ENCODE data around the gene POT1.

Gene POT1

GRCh38 chr7:124930655-124931597 lies 1.3 kb upstream of the POT1 start:
- in situ Hi-C loops (cut with HindIII; ENCODE audit: low pct_unique_long_range_greater_than_20kb, low sequenced_read_pairs): no loop called here
- no peak for DNase-seq (ENCODE audit: low read depth in 1 of 2, low spot score in 1 of 2)
- TF ChIP-seq JUND (IDR thresholded peaks at IDR 0.05; ENCODE audit: low read depth): no peak

GRCh38 chr7:124930173-124930623 lies 573 bp upstream of the POT1 start:
- in situ Hi-C loops (cut with HindIII; ENCODE audit: low pct_unique_long_range_greater_than_20kb, low sequenced_read_pairs): no loop called here
- DNase-seq (ENCODE audit: low read depth in 1 of 2, low spot score in 1 of 2): no peak
- no peak for TF ChIP-seq JUND (IDR thresholded peaks at IDR 0.05; ENCODE audit: low read depth)

GRCh38 chr7:124924906-124925305 lies 4.7 kb downstream of the POT1 start:
- in situ Hi-C loops (cut with HindIII; ENCODE audit: low pct_unique_long_range_greater_than_20kb, low sequenced_read_pairs): no loop called here
- no peak for DNase-seq (ENCODE audit: low read depth in 1 of 2, low spot score in 1 of 2)
- TF ChIP-seq JUND (IDR thresholded peaks at IDR 0.05; ENCODE audit: low read depth): no peak

- in situ Hi-C loops (cut with HindIII; ENCODE audit: low pct_unique_long_range_greater_than_20kb, low sequenced_read_pairs): no loop called here
Observed at GRCh38 chr7:124922200-124922599, 7.4 kb downstream of the POT1 start.

GRCh38 chr7:124919841-124920240 lies 9.8 kb downstream of the POT1 start:
- DNase-seq (ENCODE audit: low read depth in 1 of 2, low spot score in 1 of 2): peak in 1 of 2 experiments; percentile 14
- in situ Hi-C loops (cut with HindIII; ENCODE audit: low pct_unique_long_range_greater_than_20kb, low sequenced_read_pairs): no loop called here
- TF ChIP-seq JUND (IDR thresholded peaks at IDR 0.05; ENCODE audit: low read depth): no peak

More at GRCh38 chr7:124922200-124922599, 7.4 kb downstream of the POT1 start:
- no peak for DNase-seq (ENCODE audit: low read depth in 1 of 2, low spot score in 1 of 2)
- TF ChIP-seq JUND (IDR thresholded peaks at IDR 0.05; ENCODE audit: low read depth): no peak

GRCh38 chr7:124918662-124919061 lies 11.0 kb downstream of the POT1 start:
- no peak for TF ChIP-seq JUND (IDR thresholded peaks at IDR 0.05; ENCODE audit: low read depth)
- no peak for DNase-seq (ENCODE audit: low read depth in 1 of 2, low spot score in 1 of 2)
- in situ Hi-C loops (cut with HindIII; ENCODE audit: low pct_unique_long_range_greater_than_20kb, low sequenced_read_pairs): no loop called here

GRCh38 chr7:124915242-124915641 lies 14.4 kb downstream of the POT1 start:
- in situ Hi-C loops (cut with HindIII; ENCODE audit: low pct_unique_long_range_greater_than_20kb, low sequenced_read_pairs): no loop called here
- DNase-seq (ENCODE audit: low read depth in 1 of 2, low spot score in 1 of 2): no peak
- no peak for TF ChIP-seq JUND (IDR thresholded peaks at IDR 0.05; ENCODE audit: low read depth)

GRCh38 chr7:124914298-124914697 lies 15.3 kb downstream of the POT1 start:
- no peak for DNase-seq (ENCODE audit: low read depth in 1 of 2, low spot score in 1 of 2)
- in situ Hi-C loops (cut with HindIII; ENCODE audit: low pct_unique_long_range_greater_than_20kb, low sequenced_read_pairs): no loop called here
- no peak for TF ChIP-seq JUND (IDR thresholded peaks at IDR 0.05; ENCODE audit: low read depth)

- TF ChIP-seq JUND (IDR thresholded peaks at IDR 0.05; ENCODE audit: low read depth): no peak
Observed at GRCh38 chr7:124912972-124913371, 16.7 kb downstream of the POT1 start.

GRCh38 chr7:124909808-124910207 lies 19.8 kb downstream of the POT1 start:
- DNase-seq (ENCODE audit: low read depth in 1 of 2, low spot score in 1 of 2): no peak
- no peak for TF ChIP-seq JUND (IDR thresholded peaks at IDR 0.05; ENCODE audit: low read depth)
- in situ Hi-C loops (cut with HindIII; ENCODE audit: low pct_unique_long_range_greater_than_20kb, low sequenced_read_pairs): no loop called here

More at GRCh38 chr7:124912972-124913371, 16.7 kb downstream of the POT1 start:
- no peak for DNase-seq (ENCODE audit: low read depth in 1 of 2, low spot score in 1 of 2)
- in situ Hi-C loops (cut with HindIII; ENCODE audit: low pct_unique_long_range_greater_than_20kb, low sequenced_read_pairs): no loop called here

GRCh38 chr7:124908259-124908658 lies 21.4 kb downstream of the POT1 start:
- DNase-seq (ENCODE audit: low read depth in 1 of 2, low spot score in 1 of 2): no peak
- in situ Hi-C loops (cut with HindIII; ENCODE audit: low pct_unique_long_range_greater_than_20kb, low sequenced_read_pairs): no loop called here

GRCh38 chr7:124907490-124907889 lies 22.1 kb downstream of the POT1 start:
- no peak for TF ChIP-seq JUND (IDR thresholded peaks at IDR 0.05; ENCODE audit: low read depth)
- DNase-seq (ENCODE audit: low read depth in 1 of 2, low spot score in 1 of 2): no peak
- in situ Hi-C loops (cut with HindIII; ENCODE audit: low pct_unique_long_range_greater_than_20kb, low sequenced_read_pairs): no loop called here

More at GRCh38 chr7:124908259-124908658, 21.4 kb downstream of the POT1 start:
- TF ChIP-seq JUND (IDR thresholded peaks at IDR 0.05; ENCODE audit: low read depth): no peak

GRCh38 chr7:124898531-124898930 lies 31.1 kb downstream of the POT1 start:
- in situ Hi-C loops (cut with HindIII; ENCODE audit: low pct_unique_long_range_greater_than_20kb, low sequenced_read_pairs): no loop called here
- no peak for TF ChIP-seq JUND (IDR thresholded peaks at IDR 0.05; ENCODE audit: low read depth)
- DNase-seq (ENCODE audit: low read depth in 1 of 2, low spot score in 1 of 2): no peak

Measured in T47D (cell line).